ENCODE measurements around the gene SERPINA10. TPM values are rescaled to one million over a fixed set of nuclear protein-coding genes. Genes with fewer than 3 reads are reported as not detected.
"Not testable (repeated sequence)": the region's sequence is repeated elsewhere in the genome, so short reads cannot be mapped to it uniquely, and the experiment has no call there.

Gene SERPINA10
- total RNA-seq, 1 donor from 2014 or later, result not detected

DNA sequence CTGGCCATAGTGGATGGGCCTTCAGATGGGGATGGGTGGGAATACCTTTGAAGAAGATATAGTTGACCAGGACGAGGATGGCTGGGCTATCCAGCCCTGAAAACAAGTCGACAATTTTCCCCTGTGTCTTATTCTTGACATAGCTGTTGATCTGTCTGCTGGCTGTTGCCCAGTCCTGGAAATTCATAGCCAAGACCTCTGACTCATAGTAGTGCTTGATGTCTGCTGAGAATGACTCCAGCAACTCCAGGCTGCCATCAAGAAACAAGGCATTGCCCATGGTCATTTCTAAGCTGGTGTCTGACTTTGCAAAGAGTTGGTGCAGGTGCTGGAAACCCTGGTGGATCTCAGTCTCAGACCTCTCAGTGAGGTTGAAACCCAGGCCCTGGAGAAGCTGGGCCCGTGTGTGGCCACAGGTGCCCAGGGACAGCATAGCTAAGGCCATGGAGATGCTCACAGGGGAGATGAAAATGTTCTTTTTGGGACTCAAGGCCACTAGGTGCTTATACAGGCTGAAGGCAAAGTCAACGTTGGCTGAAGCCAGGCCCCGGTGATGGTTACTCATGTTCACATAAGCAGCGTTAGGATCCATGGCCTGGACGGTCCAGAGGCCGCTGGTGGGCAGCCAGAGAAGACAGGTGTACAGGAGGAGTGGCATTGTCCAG, 21.1 kb upstream of the SERPINA10 start:
- no peak for DNase-seq

DNA sequence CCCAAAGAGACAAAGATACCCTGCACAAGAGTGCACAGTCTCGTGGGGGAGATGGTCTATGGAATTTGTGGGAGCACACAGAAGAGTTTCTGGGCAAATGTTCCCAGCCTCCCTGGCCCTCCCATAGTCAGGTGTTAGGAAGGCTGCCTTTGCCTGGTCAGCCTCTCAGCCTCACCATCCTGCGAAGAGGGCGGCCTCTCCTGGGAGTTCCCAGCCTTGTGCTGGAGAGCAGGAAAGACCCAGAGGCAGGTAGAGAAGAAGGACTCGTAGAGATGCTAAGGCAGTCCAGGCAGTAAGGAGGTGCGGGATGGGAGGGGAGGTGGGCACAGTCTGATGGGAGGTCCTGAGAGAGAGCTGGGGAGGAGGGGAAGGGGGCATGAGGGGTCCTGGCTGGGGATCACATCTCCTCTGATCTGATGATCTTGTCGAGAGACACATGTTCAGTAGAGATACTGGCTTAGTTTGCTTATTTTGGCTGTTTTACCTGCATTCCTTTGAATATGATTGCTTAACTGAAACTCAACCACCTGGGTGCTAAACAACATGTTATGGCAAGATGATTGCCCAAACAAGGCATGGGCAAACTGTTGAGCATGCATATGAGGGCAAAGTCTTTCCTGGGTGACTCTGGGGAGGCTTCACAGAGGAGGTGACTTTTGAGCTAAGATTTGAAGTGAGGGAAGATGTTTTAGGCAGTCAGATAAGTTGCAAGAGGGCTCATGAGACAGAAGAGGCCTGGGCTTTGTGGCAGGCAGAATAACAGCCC, 19.6 kb upstream of the SERPINA10 start:
- no peak for DNase-seq

DNA sequence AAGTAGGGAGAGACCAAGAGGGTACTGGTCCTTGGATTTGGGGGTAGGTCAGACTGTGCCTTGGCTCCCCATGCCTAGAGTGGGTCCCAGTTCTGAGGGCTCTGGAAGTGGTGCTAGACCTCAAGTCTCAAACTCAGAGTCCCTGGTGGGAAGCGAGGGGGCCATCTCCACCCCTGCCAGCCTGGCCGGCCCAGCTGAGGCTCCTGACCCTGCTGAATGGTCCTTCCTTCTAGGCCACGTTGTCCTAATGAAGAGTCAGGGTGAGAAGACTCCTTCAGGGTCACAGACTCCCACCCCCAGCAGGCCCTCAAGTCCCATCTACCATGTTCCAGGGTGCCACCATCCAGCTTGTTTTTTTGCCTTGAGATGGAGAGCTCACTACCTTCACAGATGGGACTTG, 17.2 kb upstream of the SERPINA10 start:
- DNase-seq, result no peak

DNA sequence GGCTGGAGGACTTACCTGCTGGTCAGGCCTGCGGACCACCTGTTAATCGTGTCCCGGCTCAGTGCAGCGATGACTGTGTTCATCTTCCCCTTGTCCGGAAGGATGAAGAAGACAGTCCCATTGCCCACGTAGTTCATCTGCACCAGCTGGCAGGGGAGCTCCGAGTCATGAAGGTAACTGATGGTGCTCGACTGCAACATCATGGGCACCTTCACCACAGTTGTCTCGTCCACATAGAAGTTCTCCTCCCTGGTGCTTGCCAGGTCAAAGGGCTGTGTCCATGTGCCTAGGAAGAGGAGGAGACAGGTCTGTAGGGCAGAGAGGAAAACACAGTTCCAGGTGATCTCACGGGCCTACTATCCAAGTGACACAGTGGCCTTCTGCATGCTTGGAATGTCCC, 16.7 kb upstream of the SERPINA10 start:
- no peak for DNase-seq

DNA sequence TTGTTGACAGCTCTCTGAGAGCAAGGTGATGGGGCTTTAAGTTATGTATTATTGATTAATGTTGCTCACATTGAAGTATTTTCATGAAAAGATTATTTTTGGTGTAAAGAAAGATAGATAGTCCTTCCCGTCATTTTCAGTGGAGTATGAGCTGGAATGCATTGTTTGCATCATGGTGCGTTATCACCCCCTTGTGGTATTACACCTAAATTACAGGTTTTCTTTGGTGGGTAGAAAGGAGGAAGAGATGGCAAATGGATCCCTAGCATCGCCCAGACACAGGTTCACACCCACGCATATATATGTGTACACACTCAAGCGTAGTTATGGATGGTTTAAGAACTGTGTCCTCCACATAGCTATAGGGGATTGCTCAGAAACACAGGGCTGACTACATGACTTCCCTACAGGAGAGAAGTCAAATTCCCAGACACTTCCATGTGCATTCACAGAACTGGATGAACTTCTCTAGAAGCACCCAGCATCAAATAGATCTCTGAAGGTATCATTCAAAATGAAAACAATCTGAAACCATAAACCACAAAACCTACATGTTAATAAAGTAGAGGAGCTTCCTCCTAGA, 14.4 kb upstream of the SERPINA10 start:
- no peak for DNase-seq

DNA sequence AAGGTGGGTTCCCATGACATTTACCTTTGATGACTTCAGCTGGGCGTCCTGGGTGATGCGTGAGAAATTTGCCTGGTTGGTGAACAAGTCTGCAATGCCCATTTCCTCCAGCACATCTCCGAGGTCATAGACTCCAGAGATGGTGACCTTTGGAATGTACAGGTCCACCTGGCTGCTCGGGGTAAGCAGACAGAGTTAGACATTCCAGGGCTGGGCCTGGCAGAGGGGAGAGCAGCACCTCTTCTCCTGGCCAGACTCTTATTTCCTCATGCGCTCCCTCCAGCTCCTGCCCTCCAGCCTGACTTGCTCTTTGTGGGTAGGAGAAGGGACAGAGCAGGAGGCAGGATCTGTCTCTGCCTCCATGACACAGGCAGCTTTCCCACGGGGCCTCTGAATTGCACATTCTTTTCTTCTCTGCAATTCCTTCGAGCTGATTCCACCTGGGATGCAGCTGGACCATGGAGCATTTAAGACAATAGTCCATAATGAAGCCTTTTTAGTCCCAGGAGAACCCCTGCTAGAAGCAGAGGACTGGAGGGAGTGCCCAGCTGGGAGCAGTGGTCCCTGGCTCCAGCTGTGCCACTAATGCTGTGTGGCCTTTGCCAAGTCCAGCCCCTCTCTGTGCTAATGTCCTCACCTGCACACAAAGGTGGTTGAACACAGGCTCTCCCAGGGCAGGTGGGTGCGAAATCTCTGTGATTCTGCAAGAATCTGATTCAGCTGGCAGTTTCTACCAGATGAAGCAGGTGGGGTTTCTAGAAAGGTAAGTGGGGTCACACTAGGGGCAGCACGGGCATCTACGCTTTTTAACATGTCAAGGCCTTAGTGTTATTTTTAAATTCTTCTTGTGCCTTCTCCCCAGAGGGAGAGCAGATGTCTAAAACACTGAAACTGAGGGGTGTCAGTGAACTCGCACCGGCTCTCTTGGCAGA, 13.2 kb upstream of the SERPINA10 start:
- DNase-seq, result no peak

DNA sequence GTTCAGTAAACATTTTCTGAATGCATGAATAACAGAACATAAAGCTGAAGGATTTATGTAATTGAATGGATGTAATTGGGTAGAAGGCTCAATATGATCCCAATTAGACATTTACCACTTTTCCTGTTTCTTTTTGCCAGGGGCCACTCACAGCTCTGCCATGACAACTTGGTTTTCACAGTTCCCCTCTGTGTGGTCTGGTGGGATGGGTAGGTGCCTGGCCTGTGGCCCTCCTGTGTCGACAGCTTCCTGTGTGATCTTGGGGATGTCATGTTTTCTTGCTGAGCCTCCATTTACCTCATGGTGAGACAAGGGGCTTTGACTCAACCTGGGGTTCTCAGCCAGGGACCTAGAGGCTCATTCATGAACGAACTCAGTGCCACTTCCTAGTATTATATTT, 12.6 kb upstream of the SERPINA10 start:
- no peak for DNase-seq

DNA sequence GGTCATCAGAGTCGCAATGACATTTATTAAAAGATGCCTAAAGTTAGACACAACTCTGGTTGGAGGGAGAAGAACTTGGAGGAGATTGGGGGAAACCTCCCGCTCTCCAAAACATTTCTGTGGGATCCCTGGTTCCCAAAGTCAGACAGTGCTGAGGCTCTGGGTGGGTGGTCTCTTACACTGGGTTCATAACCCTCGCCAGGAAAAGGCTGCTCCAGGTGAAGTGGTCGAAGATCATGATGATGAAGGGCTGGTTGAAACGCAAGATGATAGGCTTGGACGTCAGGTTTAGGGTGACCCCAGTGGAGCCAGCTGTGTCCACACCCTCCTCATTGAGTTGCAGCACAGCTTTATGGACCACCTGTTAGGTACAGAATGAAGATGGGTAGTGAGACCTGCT, 11.2 kb upstream of the SERPINA10 start:
- DNase-seq, result no peak

DNA sequence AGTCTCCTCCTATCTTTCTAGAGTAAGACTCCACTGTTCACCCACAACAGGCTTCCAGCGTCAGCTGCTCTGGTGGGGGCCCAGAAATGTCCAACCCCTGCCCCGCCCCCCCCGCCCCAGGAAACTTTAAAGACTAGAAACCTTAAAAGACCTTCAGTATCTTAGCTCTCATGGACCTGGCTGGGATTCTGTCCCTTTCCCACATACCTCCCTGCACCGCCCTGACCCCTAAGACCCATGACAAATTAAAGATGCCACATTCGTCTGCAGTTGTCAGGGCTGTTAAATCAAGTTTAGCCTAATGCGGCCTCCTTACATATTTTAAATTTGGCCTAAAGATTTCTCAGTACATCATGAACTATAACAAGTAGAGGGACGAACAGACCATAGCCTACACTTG, 10.0 kb upstream of the SERPINA10 start:
- no peak for DNase-seq

DNA sequence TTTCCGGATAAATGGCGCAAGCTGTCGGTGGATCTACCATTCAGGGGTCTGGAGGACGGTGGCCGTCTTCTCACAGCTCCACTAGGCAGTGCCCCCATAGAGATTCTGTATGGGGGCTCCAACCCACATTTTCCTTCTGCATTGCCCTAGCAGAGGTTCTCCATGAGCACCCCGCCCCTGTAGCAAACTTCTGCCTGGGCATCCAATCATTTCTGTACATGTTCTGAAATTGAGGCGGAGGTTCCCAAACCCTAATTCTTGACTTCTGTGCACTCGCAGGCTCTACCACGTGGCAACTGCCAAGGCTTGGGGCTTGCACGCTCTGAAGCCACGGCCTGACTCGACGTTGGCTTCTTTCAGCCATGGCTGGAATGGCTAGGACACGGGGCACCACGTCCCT, 5.1 kb upstream of the SERPINA10 start:
- DNase-seq, result no peak

DNA sequence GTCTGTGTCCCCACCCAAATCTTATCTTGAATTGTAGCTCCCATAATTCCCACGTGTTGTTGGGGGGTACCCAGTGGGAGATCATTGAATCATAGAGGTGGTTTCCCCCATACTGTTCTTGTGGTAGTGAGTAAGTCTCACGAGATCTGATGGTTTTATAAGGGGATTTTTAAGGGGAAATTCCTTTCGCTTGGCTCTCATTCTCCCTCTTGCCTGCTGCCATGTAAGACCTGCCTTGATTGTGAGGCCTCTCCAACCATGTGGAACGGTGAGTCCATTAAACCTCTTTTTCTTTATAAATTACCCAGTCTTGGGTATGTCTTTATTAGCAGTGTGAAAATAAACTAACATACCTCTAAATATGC, 3.1 kb upstream of the SERPINA10 start:
- not testable (repeated sequence) for DNase-seq

DNA sequence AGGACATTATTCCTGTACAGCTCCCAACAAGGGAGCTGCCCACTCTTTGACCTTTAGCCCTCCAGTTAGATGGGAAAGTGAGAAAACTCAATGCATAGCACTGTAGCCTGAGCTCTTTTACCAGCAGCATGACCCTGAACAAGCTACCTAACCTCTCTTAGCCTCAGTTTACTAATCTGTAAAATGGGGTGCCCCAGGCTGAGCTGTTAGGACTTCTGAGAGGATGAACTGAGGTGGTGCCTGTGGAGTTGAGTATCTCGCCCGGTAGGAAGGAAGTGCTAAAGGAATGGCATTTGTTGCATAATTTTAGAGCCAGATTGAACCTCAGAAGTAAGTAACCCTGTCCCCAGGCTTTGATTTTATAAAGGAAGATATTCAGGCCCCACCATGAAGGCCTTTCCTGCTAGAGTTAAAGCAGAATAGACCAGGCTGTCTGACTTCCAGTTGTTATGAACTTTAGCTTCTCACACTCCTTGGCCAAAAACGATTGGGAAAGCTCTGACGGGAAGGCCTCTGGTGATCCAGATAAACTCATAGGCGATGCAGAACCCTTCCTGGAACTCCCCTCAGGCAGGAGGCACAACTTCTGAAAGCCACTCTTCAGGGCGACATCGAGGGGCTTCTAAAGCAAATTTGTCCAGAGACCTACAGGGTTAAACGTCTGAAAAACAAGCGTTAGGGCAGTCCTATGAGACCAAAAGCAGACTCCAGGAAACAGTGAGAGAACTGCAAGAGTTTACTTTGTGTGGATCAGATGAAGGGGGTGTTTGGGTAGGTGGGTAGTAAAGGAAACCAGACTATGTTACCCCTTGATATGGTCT, 2.5 kb upstream of the SERPINA10 start:
- DNase-seq, result no peak

DNA sequence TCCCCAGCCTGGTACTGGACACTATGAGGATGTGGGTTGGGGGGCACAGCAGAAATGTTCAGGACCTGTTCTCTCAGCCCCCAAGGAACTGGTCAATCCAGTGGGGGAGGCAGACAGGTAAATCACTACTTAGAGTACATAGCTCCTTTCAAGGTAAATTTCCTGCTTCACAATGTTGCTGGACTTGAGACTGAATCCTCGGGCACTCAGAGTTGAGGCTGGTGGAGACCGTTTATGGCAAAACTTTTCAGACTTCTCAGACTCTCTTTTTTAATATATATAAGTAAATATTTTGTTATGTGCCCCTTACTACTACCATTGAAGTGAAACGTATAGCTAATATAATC, 483 bp upstream of the SERPINA10 start:
- DNase-seq, result no peak

DNA sequence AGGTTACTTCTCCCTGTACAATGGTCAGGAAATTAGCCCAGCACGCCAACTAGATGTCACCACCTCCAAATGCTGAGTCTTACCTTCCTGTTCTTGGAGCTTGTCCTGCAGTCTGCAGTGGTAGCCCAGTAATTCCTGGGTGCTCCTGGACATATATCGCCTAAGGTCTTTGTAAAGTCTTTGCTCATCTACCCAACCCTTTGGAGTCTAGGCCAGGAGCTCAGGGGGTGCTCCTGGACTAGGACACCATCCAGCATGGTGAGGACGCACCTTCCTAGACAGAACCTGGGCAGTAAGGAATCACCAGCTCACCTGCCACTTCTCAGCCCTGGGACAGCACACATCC, 569 bp downstream of the SERPINA10 start:
- DNase-seq, result no peak

DNA sequence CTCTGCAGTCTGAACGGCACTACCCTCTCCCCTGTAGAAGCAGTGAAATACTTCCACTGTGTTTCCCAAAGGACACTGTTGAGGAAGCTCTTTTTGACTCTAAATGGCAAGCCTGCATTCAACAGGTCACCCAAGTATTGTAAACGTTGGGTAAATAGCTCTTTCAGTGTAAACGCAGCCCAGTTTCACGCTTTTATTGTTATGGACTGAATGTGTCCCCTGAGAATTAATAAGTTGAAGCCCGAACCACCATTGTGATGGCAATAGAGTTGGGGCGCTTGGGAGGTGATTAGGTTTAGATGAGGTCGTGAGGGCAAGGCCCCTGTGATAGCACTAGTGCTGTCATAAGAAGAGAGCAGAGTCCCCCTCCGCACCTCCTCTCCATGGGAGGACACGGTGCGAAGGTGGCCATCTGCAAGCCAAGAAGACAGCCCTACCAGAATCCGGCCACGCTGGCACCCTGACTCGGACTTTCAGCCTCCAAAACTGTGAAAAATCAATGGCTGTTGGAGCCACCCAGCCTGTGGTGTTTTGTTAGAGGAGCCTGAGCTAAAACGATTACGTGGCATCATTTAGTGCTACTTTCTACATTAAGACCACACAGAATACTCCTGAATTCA, 1.1 kb downstream of the SERPINA10 start:
- no peak for DNase-seq

DNA sequence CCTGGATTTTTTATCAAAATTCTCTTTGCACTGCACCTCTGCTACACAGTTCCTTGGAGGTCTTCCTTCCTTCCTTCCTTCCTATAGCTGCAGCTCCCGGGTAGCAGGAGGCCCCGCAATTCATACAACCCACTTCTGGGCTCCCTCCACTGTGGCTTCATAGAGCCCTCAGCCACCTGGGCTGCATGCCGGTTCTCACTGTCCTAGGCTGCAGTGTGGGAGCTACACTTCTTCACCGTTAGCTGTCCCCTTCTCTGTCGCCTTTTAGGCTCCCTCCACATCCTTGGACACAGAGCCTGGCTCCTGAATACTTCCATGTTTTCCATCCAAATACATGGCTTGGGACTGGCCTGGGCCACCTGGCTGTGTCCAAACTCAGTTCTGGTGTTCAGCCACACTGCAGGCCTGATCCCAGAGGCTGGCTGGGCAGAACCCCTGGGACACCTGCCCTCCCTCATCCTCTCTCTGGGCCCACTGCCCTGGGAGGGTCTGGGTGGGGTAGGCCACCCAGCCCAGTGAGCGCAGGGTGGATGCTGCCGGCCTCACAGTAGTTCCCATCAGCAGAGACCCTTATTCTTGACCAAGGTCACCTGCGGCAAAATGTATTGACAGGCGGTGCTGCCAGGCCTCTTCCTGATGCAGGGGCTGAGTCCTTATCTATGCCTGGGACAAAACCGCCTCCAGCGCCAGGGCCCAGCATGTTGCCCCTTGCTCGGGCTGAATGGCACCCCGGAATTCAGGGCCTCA, 1.7 kb downstream of the SERPINA10 start:
- DNase-seq, result no peak

DNA sequence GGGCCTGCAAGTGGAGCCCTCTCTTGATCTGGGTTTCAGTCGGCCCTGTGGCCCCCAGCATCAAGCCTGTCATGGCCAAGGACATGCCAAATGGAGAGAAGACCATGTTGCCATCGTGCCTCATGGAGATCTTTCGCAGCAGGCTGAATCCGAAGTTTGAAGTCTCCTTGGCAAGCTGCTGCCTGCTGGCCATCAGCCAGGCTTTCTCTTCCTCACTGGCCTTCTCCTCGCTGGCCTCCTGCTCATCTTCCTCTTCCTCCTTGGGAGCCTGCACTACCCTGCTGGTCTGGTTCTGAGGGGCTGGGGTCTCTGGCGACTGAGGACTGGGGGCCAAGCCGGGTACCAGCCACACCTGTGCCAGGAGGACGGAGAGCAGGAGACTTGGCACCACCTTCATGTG, 2.9 kb downstream of the SERPINA10 start:
- no peak for DNase-seq

DNA sequence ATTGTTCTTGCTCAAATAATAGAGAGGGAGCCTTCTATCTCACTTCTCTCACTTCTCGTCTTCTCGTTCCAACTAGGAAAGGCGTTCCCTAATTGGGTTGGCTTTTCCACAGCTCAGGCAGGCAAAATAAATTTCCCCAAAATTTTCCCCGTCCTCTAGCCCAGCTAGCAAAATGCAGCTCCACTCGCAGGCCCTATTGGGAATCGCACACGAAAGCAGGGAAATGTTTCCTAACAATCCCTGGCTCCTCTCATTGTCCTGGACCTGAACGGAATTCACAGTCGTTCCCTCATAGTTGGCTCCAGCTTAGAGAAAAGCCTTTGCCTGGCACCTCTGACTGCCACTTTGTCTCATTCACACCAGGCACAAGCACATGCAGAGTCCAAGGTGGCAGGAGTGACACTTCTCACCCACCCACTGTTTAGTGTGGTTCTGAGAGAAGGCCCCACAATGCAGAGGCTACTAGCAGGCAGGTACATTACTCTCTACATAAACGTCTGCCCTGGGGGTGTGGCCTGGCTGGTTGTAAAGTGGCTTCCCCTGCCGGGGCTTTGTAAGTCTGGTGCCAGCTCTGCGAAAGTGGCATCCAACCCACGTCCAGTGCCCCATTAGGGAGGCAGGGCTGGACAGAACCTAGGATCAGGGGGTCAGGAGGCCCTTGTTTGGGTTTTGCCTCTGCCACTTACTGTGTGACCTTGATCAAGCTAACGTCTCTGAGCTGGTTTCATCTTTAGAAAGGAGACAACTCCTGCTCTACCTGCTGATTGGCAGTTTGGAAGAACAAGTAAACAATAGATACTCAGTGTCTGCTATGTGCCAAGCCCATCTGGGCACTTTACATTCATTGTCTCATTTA, 4.2 kb downstream of the SERPINA10 start:
- no peak for DNase-seq

DNA sequence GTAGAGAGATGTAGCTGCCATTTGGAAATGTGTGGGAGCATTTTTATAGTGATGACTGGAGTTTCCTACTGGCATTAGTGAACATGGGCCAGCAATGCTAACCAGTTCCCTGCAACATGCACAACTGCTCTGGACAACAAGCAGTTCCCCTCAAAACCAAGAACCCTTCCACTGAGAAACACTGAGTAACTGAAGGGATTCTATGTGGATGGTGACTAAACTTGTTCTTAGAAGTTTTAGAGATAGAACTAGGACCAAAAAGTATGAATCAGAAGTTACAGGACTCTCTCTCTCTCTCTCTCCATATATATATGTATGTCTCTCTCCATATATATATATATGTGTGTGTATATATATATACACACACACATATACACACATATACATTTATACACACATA, 7.9 kb downstream of the SERPINA10 start:
- DNase-seq, result no peak

DNA sequence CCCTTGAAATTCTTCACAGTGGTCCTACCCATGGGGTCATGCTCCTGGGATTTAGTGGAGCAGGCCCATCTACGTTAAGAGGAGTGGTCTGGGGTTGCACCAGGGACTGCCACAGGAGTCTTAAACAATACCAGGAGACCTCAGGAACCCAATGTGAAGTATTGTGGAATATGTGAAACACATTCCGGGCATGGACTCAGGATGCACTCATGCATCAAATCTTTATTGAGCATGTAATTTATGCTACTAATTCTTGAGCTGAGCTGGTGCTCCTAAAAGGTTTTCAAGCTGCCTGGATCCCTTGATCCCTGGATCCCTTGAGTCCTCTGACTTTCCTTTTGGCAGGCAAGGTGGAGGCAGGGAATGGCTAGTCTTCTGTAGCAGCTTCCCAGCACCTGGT, 8.8 kb downstream of the SERPINA10 start:
- DNase-seq, result no peak

Measured in tongue (tissue), 2 donors.